AG04449 (cell line): ENCODE results near the gene MAGI1.

Experiments
- CTCF ChIA-PET: fragments of 350-600 bp; formaldehyde crosslinking; extraction: SDS; loops from one replicate; lab custom pipeline; 2021; ENCODE audit warnings: antibody characterized with exemption; lab: Yijun Ruan, JAX
- POLR2A ChIA-PET: fragments of 400-600, 350-600 bp; formaldehyde crosslinking; extraction: SDS; loops from one replicate; lab custom pipeline; 2020; ENCODE audit warnings: antibody characterized with exemption, inconsistent platforms; lab: Yijun Ruan, JAX
- DNase-seq: peaks from one replicate; pipeline ENCODE4 v3.0.0-alpha.2; 2010; ENCODE audit warnings: low read depth, low spot score
- H3K4me3 ChIP-seq: 2 replicates; pipeline ENCODE4 v1.5.1; 2011; ENCODE audit warnings: low read depth, mild to moderate bottlenecking, control low read depth, low read length
- TF ChIP-seq, protein P1 (sequence below): IDR thresholded peaks from one replicate; pipeline ENCODE4 v1.5.1; 2011; ENCODE audit warnings: mild to moderate bottlenecking, moderate library complexity, low read length, control low read depth, inconsistent platforms; ENCODE audit not compliant: insufficient read depth; ENCODE audit errors: missing control alignments

Gene MAGI1

DNA sequence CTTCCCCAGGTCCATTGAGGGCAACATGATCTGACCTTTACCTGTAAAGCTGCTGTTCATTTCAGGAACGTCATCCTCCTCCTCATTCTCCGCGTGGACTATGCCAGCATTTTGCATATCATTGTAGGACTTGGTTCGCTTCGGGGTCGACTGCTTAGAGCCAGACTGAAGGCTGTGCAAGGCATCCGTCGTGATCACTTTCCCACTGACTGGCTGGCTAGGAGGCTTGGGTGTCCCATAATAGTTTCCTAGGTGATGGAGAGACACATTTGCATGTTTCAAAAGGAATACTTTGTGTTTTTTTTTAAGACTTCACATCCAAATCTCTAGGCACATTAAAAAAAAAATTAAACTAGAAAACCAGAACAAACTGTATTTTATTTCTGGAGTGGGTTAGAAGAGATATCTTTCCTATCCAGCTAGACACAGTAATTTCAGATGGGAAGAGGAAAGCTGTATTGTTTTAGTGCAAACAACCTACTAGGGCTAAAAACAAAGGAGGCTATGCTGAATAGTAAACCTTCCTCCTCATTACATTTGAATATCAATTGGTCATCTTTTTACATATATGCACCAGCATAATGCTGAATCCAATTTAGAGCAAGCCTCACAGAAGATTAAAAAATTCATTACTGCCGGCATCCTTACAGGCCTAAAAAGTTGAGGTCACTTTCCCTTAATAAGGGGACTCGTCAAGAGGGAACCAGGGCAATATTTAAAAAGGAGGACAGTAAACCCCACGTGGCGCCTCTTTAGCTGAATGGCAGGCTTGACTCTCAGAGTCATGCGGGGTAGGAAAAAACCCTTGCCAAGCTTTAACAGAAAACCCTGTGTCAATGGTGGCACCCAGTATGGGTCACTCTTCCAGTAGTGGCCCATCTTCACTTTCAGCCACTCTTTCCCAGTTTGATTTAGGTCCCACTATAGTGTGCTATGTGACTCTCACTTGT lies 559.9 kb downstream of the MAGI1 start:
- no peak for DNase-seq
- ChIA-PET POLR2A (no interaction called here), CTCF (interaction anchor here (1.1 to 1.2 kb wide), 2 partner anchors 9 to 12 kb away, joined by 3 read pairs; no protein-coding TSS in a partner anchor)
- TF ChIP-seq, protein P1, sequence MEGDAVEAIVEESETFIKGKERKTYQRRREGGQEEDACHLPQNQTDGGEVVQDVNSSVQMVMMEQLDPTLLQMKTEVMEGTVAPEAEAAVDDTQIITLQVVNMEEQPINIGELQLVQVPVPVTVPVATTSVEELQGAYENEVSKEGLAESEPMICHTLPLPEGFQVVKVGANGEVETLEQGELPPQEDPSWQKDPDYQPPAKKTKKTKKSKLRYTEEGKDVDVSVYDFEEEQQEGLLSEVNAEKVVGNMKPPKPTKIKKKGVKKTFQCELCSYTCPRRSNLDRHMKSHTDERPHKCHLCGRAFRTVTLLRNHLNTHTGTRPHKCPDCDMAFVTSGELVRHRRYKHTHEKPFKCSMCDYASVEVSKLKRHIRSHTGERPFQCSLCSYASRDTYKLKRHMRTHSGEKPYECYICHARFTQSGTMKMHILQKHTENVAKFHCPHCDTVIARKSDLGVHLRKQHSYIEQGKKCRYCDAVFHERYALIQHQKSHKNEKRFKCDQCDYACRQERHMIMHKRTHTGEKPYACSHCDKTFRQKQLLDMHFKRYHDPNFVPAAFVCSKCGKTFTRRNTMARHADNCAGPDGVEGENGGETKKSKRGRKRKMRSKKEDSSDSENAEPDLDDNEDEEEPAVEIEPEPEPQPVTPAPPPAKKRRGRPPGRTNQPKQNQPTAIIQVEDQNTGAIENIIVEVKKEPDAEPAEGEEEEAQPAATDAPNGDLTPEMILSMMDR = no peak
- no peak overlapping the region for H3K4me3 ChIP-seq

DNA sequence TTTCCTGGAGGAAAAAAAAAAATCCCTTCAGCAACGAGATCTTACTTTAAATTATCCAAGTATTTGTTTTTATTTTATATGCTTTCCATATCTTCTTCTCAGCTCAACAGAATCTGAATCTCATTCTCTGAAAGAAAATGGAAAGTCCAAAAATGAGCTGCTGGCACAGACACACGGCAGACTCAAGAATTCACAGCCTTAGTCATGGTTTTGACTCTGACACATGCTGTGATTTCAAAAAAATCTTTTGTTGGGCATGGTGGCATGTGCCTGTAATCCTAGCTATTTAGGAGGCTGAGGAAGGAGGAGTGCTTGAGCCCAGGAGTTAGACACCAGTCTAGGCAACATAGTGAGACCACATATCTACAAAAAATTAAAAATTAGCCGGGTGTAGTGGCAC lies 565.0 kb downstream of the MAGI1 start:
- H3K4me3 ChIP-seq = no peak overlapping the region
- POLR2A ChIA-PET = no interaction called here
- CTCF ChIA-PET = no interaction called here
- peak; percentile 7 for DNase-seq
- TF ChIP-seq, protein P1 = no peak

DNA sequence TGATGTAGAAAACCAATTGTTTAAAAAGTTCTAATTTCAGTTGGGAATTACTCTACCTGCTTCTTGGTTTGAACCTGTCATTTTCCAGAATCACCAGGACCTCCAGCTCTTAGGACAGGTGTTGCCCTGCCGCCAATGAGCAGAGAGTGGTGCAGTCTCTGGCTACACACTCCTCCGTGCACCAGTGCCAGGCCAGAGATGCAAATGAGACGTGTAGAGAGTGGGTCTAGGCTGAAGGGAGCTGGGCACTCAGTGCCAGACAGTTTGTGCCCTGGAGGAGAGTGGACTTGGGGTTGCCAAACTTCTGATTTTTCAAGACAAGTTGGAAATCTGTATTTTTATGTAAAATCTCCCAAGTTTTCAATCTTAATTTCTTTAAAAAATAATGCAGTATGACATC lies 566.2 kb downstream of the MAGI1 start:
- TF ChIP-seq, protein P1 = no peak
- ChIA-PET CTCF (no interaction called here), POLR2A (no interaction called here)
- no peak overlapping the region for H3K4me3 ChIP-seq
- DNase-seq = no peak

DNA sequence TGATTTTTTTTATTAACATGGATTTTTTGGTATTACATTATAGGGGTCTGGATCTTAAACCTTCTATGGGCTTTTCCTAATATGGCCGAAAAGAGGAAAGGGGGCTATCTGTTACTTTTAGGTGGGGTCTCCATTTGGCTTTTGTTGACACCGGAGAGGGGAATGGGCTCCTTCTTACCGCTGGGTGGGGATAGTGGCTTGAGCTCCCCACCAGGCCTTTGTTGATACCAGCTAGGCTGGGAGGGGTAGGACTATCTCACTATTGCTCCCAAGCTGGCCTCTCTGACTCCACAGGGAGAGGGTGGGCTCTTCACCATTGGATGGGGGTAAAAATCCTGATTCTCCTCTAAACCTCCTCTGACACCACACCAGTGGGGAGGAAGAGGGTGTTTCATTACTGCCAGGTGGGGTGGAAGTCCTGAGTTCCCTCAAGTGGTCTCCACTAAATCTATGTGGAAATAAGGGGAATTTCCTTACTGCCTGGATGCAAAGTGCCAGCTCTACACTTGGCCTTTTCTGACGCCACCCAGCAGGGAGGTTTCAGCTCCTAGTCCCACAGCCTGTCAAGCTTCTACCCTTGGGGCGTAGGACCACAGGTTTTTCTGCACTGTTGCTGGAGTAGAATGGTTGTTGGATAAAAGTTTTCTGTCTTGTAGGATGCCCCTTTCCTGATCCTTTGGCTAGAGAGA lies 572.3 kb downstream of the MAGI1 start:
- ChIA-PET CTCF (interaction anchor here (1.4 kb wide), 1 partner anchor 27 kb away, joined by 3 read pairs; no protein-coding TSS in a partner anchor), POLR2A (no interaction called here)
- TF ChIP-seq, protein P1 = no peak
- H3K4me3 ChIP-seq = no peak overlapping the region
- DNase-seq = no peak

DNA sequence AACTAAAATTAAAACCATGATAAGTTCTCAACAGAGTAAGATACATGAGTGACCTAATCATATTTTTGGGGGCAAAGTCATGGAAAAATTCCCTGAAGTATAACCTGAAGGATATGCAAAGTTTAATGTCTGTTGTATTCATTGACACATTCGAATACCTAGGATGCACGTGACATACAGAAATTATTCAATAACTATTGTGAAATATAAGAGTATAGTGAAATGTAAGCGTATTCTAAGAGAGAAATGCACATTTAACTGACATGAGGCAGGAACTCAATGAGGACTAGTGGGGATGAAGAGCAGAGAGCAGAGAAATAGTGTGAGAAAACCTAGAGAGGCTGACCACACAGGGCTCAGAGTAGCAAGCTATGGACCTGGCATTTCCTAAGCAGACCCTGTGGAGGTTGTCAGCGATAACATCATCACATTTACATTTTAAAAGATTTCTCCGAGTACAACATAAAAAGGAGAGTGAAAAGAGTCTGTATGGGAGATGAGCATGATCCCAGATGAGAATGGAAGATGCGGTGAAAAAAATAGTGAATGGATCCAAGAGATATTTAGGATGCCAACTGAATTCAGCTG lies 588.8 kb downstream of the MAGI1 start:
- H3K4me3 ChIP-seq = no peak overlapping the region
- DNase-seq = no peak
- ChIA-PET CTCF (interaction anchor here (0.7 kb wide), 1 partner anchor 24 kb away, joined by 3 read pairs; no protein-coding TSS in a partner anchor), POLR2A (no interaction called here)
- TF ChIP-seq, protein P1 = no peak
